HG03565 (cell line): ENCODE results near the gene SSR4.

ENCODE experiments used
- ATAC-seq: cut with Tn5 transposase; IDR thresholded peaks from one replicate; pipeline ENCODE4 v1.9.1; 2021; ENCODE audit warnings: mild to moderate bottlenecking, moderate library complexity; ENCODE audit not compliant: unreplicated experiment

Gene SSR4

GRCh38 chrX:153780678-153781427 is 13.6 kb upstream of the SSR4 start, which contains the start of gene SRPK3:
TSS of gene SRPK3 (plus strand) at chrX:153781041. CDS start at chrX:153781087, 46 bp downstream.
- ATAC-seq = no peak

- ATAC-seq = no peak
Observed at GRCh38 chrX:153781428-153782047, 12.9 kb upstream of the SSR4 start.

GRCh38 chrX:153782313-153782712 is 12.2 kb upstream of the SSR4 start:
- no peak for ATAC-seq

GRCh38 chrX:153782871-153783270 is 11.6 kb upstream of the SSR4 start:
- no peak for ATAC-seq

GRCh38 chrX:153783378-153784013 is 11.0 kb upstream of the SSR4 start:
- ATAC-seq = no peak

GRCh38 chrX:153784325-153784967 is 10.0 kb upstream of the SSR4 start:
- ATAC-seq = no peak

- ATAC-seq = no peak
Observed at GRCh38 chrX:153786669-153787068, 7.8 kb upstream of the SSR4 start.

- no peak for ATAC-seq
Observed at GRCh38 chrX:153789654-153790053, 4.8 kb upstream of the SSR4 start.

- ATAC-seq = no peak
Observed at GRCh38 chrX:153791104-153791852, 3.2 kb upstream of the SSR4 start.

- no peak for ATAC-seq
Observed at GRCh38 chrX:153792368-153792767, 2.1 kb upstream of the SSR4 start.

- no peak for ATAC-seq
Observed at GRCh38 chrX:153793291-153793690, 1.2 kb upstream of the SSR4 start.

- no peak for ATAC-seq
Observed at GRCh38 chrX:153794897-153795816, 689 bp downstream of the SSR4 start.

- no peak for ATAC-seq
Observed at GRCh38 chrX:153797415-153798015, 3.0 kb downstream of the SSR4 start.

- no peak for ATAC-seq
Observed at GRCh38 chrX:153799326-153799725, 4.9 kb downstream of the SSR4 start.

GRCh38 chrX:153800177-153800722 is 5.8 kb downstream of the SSR4 start:
- no peak for ATAC-seq

GRCh38 chrX:153800746-153801145 is 6.3 kb downstream of the SSR4 start:
- no peak for ATAC-seq

- no peak for ATAC-seq
Observed at GRCh38 chrX:153801669-153802068, 7.2 kb downstream of the SSR4 start.

- ATAC-seq = no peak
Observed at GRCh38 chrX:153802513-153803045, 8.1 kb downstream of the SSR4 start.
